Coronary artery (tissue), 2 donors: Measurements from ENCODE around the gene PSENEN.

Experiments
- DNase-seq: peaks from one replicate; pipeline ENCODE4 v3.0.0-alpha.2; 2017; ENCODE audit warnings: low spot score
- H3K27ac ChIP-seq, 2 donors: fragments of 200-600 bp; sonication (generic); one replicate each; pipeline ENCODE4 v1.5.1; 2016 to 2019
- H3K4me3 ChIP-seq: fragments of 200-600 bp; sonication (generic); 2 replicates; pipeline ENCODE4 v1.5.1; 2016; ENCODE audit warnings: mild to moderate bottlenecking, moderate library complexity
- CTCF ChIP-seq: fragments of 200-600 bp; sonication (generic); IDR thresholded peaks from one replicate; pipeline ENCODE4 v1.5.1; 2019; ENCODE audit warnings: antibody characterized with exemption

Gene PSENEN

GRCh38 chr19:35736913-35737886, 8.3 kb upstream of the PSENEN start:
- Histone ChIP-seq H3K27ac (no peak overlapping the region), H3K4me3 (no peak overlapping the region)
- no peak for TF ChIP-seq CTCF
- no peak for DNase-seq

- no peak overlapping the region for H3K27ac ChIP-seq
- no peak overlapping the region for H3K4me3 ChIP-seq
- no peak for DNase-seq
- no peak for TF ChIP-seq CTCF
Measured at GRCh38 chr19:35738021-35738886, 7.2 kb upstream of the PSENEN start.

- Histone ChIP-seq H3K27ac (no peak overlapping the region), H3K4me3 (no peak overlapping the region)
- DNase-seq: no peak
- no peak for TF ChIP-seq CTCF
Measured at GRCh38 chr19:35738887-35739229, 6.6 kb upstream of the PSENEN start.

GRCh38 chr19:35739275-35740107, 6.0 kb upstream of the PSENEN start:
- Histone ChIP-seq H3K27ac (peak overlapping the region; percentile 69 to 87), H3K4me3 (peak overlapping the region; percentile 77)
- no peak for TF ChIP-seq CTCF
- no peak for DNase-seq

- TF ChIP-seq CTCF: no peak
- DNase-seq: no peak
- Histone ChIP-seq H3K27ac (peak overlapping the region; percentile 69 to 87), H3K4me3 (peak overlapping the region; percentile 77)
Measured at GRCh38 chr19:35740108-35740422, 5.4 kb upstream of the PSENEN start.

GRCh38 chr19:35740423-35741202, 4.8 kb upstream of the PSENEN start:
- Histone ChIP-seq H3K27ac (peak overlapping the region; percentile 69 to 87), H3K4me3 (peak overlapping the region; percentile 77)
- DNase-seq: peak; percentile 99
- TF ChIP-seq CTCF: no peak
